Keratinocyte (primary cell): ENCODE data around the gene RPS6KA5. TPM values are rescaled to one million over a fixed set of nuclear protein-coding genes. Genes with fewer than 3 reads are reported as not detected.
"Not testable (repeated sequence)": the region's sequence is repeated elsewhere in the genome, so short reads cannot be mapped to it uniquely, and the experiment has no call there.

Experiments used
- DNase-seq: peaks from one replicate; pipeline ENCODE4 v3.0.0-alpha.2; 2011; ENCODE audit warnings: low read depth, missing footprints, low spot score
- FAIRE-seq: peaks from 2 replicates; lab custom pipeline; 2011; peaks lifted over from hg19 to GRCh38; lab: Jason Lieb, UNC
- H2AFZ ChIP-seq: 2 replicates; pipeline ENCODE4 v1.6.0; 2012; ENCODE audit warnings: low read length, control low read depth, inconsistent platforms; ENCODE audit not compliant: control insufficient read depth
- H3K27ac ChIP-seq: 2 replicates; pipeline ENCODE4 v1.5.1; 2011; ENCODE audit warnings: low read length; ENCODE audit not compliant: control insufficient read depth, insufficient read depth
- H3K27me3 ChIP-seq: 3 replicates; pipeline ENCODE4 v1.6.0; 2011; ENCODE audit warnings: low read length; ENCODE audit not compliant: control insufficient read depth, insufficient read depth; ENCODE audit errors: extremely low read depth
- H3K36me3 ChIP-seq, 2 experiments: 2 replicates in 1 of 2; 3 replicates in 1 of 2; pipeline ENCODE4 v1.5.1; 2011; ENCODE audit warnings: low read length in 2 of 2, mild to moderate bottlenecking in 1 of 2; ENCODE audit not compliant: control insufficient read depth in 2 of 2, insufficient read depth in 2 of 2; ENCODE audit errors: extremely low read depth in 1 of 2
- H3K4me1 ChIP-seq: 3 replicates; pipeline ENCODE4 v1.5.1; 2011; ENCODE audit warnings: low read length; ENCODE audit not compliant: control insufficient read depth, insufficient read depth; ENCODE audit errors: extremely low read depth
- H3K4me2 ChIP-seq: 3 replicates; pipeline ENCODE4 v1.6.0; 2011; ENCODE audit warnings: low read depth, low read length; ENCODE audit not compliant: control insufficient read depth, insufficient read depth; ENCODE audit errors: extremely low read depth
- H3K4me3 ChIP-seq, 3 experiments: fragments of 200-600 bp in 1 of 3; sonication (generic) in 1 of 3; 2 replicates in 2 of 3; 3 replicates in 1 of 3; pipeline ENCODE4 v1.5.1; 2011 to 2016; ENCODE audit warnings: low read length in 3 of 3, mild to moderate bottlenecking in 3 of 3, control low read depth in 2 of 3, inconsistent platforms in 1 of 3, low read depth in 1 of 3, mixed read lengths in 1 of 3, mixed run types in 1 of 3, moderate library complexity in 1 of 3; ENCODE audit not compliant: control insufficient read depth in 2 of 3, insufficient read depth in 2 of 3; ENCODE audit errors: extremely low read depth in 1 of 3
- H3K79me2 ChIP-seq: 2 replicates; pipeline ENCODE4 v1.6.0; 2012; ENCODE audit warnings: low read length; ENCODE audit not compliant: control insufficient read depth, insufficient read depth
- H3K9ac ChIP-seq: 3 replicates; pipeline ENCODE4 v1.6.0; 2011; ENCODE audit warnings: low read length; ENCODE audit not compliant: control insufficient read depth, insufficient read depth; ENCODE audit errors: extremely low read depth
- H3K9me1 ChIP-seq: 3 replicates; pipeline ENCODE4 v1.6.0; 2011; ENCODE audit warnings: low read length; ENCODE audit not compliant: control insufficient read depth, insufficient read depth; ENCODE audit errors: extremely low read depth
- H3K9me3 ChIP-seq: 2 replicates; pipeline ENCODE4 v1.5.1; 2012; ENCODE audit warnings: low read depth, low read length; ENCODE audit not compliant: control insufficient read depth
- H4K20me1 ChIP-seq: 3 replicates; pipeline ENCODE4 v1.6.0; 2011; ENCODE audit warnings: low read length; ENCODE audit not compliant: control insufficient read depth, insufficient read depth; ENCODE audit errors: extremely low read depth
- CTCF ChIP-seq, 3 experiments: IDR thresholded peaks in 1 of 3; conservative IDR thresholded peaks in 1 of 3; optimal IDR thresholded peaks in 1 of 3; 2 replicates in 2 of 3; 3 replicates in 1 of 3; pipeline versions ENCODE3 to v1.5.1; 2011; ENCODE audit warnings: low read length in 3 of 3, mild to moderate bottlenecking in 3 of 3, moderate library complexity in 2 of 3, control low read depth in 1 of 3, inconsistent platforms in 1 of 3; ENCODE audit not compliant: insufficient read depth in 2 of 3; ENCODE audit errors: extremely low read depth in 1 of 3
- EZH2 ChIP-seq: IDR thresholded peaks from one replicate; pipeline ENCODE4 v1.6.1; 2012; ENCODE audit warnings: inconsistent platforms, mild to moderate bottlenecking, low read length, moderate library complexity
- dilution Hi-C: fragments of 300-500 bp; cut with MboI; formaldehyde crosslinking; loops from one replicate; pipeline ENCODE4 v1.7.0; 2020; ENCODE audit warnings: low sequenced_read_pairs; ENCODE audit not compliant: extremely low pct_ligation_motif_present
- polyA plus RNA-seq, 5 experiments: library from polyadenylated mRNA; depleted of rRNA in 3 of 5; stranded (reverse) in 3 of 5; stranded (forward) in 1 of 5; unstranded in 1 of 5; fragments of >200 nt; gene quantifications; 1 replicate in 1 of 5; 2 replicates in 3 of 5; 3 replicates in 1 of 5; pipeline versions ENCODE4 v1.2.1 to v1.2.3, GENCODE V29; 2011 to 2012; ENCODE audit warnings: missing spikeins in 2 of 5, low read depth in 1 of 5, low replicate concordance in 1 of 5

Gene RPS6KA5
- polyA plus RNA-seq, 1 donor (not counting 4 experiments of a cell fraction or from before 2014, with no cell fraction given): 2.9 TPM

- no peak overlapping the region for H3K27ac ChIP-seq
- no peak for DNase-seq
Measured at GRCh38 chr14:91029456-91030217, 30.8 kb downstream of the RPS6KA5 start.

GRCh38 chr14:91027561-91027960 lies 32.9 kb downstream of the RPS6KA5 start:
- Histone ChIP-seq H3K9me1 (no peaks in the 10 kb centered on the region), H2AFZ (no peak overlapping the region), H4K20me1 (no peaks in the 10 kb centered on the region), H3K9ac (no peak overlapping the region), H3K27me3 (no peaks in the 10 kb centered on the region), H3K27ac (no peak overlapping the region), H3K9me3 (no peaks in the 10 kb centered on the region), H3K4me1 (peaks cover 4% of the 10 kb centered on the region), H3K4me3 (no peak overlapping the region), H3K36me3 (no peaks in the 10 kb centered on the region), H3K4me2 (no peak overlapping the region), H3K79me2 (no peaks in the 10 kb centered on the region)
- dilution Hi-C loops: no loop called here
- no peak for TF ChIP-seq CTCF (optimal IDR thresholded peaks at IDR 0.05 in 1 of 3, IDR thresholded peaks at IDR 0.05 in 1 of 3, conservative IDR thresholded peaks at IDR 0.05 in 1 of 3; ENCODE audit: extremely low read depth in 1 of 3, insufficient read depth in 2 of 3, low read length in 3 of 3)
- no peak for TF ChIP-seq EZH2
- DNase-seq (no peak), FAIRE-seq (no peak)

More at GRCh38 chr14:91029456-91030217, 30.8 kb downstream of the RPS6KA5 start:
- H3K9ac ChIP-seq: no peak overlapping the region
- no peaks in the 10 kb centered on the region for H3K9me1 ChIP-seq
- H3K4me1 ChIP-seq: peaks cover 4% of the 10 kb centered on the region
- no peaks in the 10 kb centered on the region for H3K79me2 ChIP-seq
- no peaks in the 10 kb centered on the region for H4K20me1 ChIP-seq
- no peak overlapping the region for H3K4me2 ChIP-seq
- no peaks in the 10 kb centered on the region for H3K9me3 ChIP-seq
- no peaks in the 10 kb centered on the region for H3K36me3 ChIP-seq
- no peaks in the 10 kb centered on the region for H3K27me3 ChIP-seq
- dilution Hi-C loops: no loop called here
- no peak overlapping the region for H2AFZ ChIP-seq
- no peak overlapping the region for H3K4me3 ChIP-seq
- FAIRE-seq: no peak
- no peak for TF ChIP-seq EZH2
- no peak for TF ChIP-seq CTCF (optimal IDR thresholded peaks at IDR 0.05 in 1 of 3, IDR thresholded peaks at IDR 0.05 in 1 of 3, conservative IDR thresholded peaks at IDR 0.05 in 1 of 3; ENCODE audit: extremely low read depth in 1 of 3, insufficient read depth in 2 of 3, low read length in 3 of 3)

GRCh38 chr14:91022622-91023028 lies 37.8 kb downstream of the RPS6KA5 start:
- peak; percentile 34 for FAIRE-seq
- H3K27me3 ChIP-seq, H4K20me1 ChIP-seq, H3K79me2 ChIP-seq, DNase-seq, H3K36me3 ChIP-seq, dilution Hi-C loops, H3K9me3 ChIP-seq, H3K9me1 ChIP-seq: not testable (repeated sequence)
- Histone ChIP-seq H3K9ac (peak overlapping the region; percentile 33), H3K4me2 (peak overlapping the region; percentile 79), H3K4me3 (peak overlapping the region in 2 of 3 experiments; percentile 48 to 51), H2AFZ (peak overlapping the region; percentile 78), H3K4me1 (peaks cover 10% of the 10 kb centered on the region), H3K27ac (peak overlapping the region; percentile 61)
